K562 (cell line): ENCODE results near the gene ZNF672. TPM values are rescaled to one million over a fixed set of nuclear protein-coding genes. Genes with fewer than 3 reads are reported as not detected.
A peak's percentile ranks its signal among the peaks of the same experiment; 100 is the strongest.

Experiments
- ETS2 ChIP-seq: IDR thresholded peaks from 2 replicates; pipeline ENCODE4 v1.6.1; 2016; ENCODE audit warnings: borderline replicate concordance, missing genetic modification characterization, mild to moderate bottlenecking, moderate library complexity, missing compliant biosample characterization; ENCODE audit not compliant: poor library complexity, severe bottlenecking
- FOSL1 ChIP-seq: fragments of 200-800 bp; sonication (Bioruptor generic); conservative IDR thresholded peaks from 2 replicates; pipeline ENCODE4 v1.6.1; 2016; ENCODE audit warnings: missing genetic modification characterization, missing compliant biosample characterization
- HNRNPK ChIP-seq: fragments of 200-400 bp; formaldehyde crosslinking; IDR thresholded peaks from one replicate; pipeline ENCODE4 v1.6.1; 2018; ENCODE audit warnings: mild to moderate bottlenecking, low read depth, low read length; ENCODE audit not compliant: poor library complexity, severe bottlenecking
- KDM1A ChIP-seq, 2 experiments: fragments of 450-650 bp; IDR thresholded peaks; 2 replicates each; pipeline ENCODE4 v1.6.1; 2016; ENCODE audit warnings: mild to moderate bottlenecking in 2 of 2
- PBX2 ChIP-seq, 2 experiments: IDR thresholded peaks in 1 of 2; conservative IDR thresholded peaks in 1 of 2; 2 replicates each; pipeline ENCODE4 v1.6.1; 2016; ENCODE audit warnings: low read depth in 2 of 2, mild to moderate bottlenecking in 1 of 2, missing compliant biosample characterization in 1 of 2, missing genetic modification characterization in 1 of 2, moderate library complexity in 1 of 2
- PKNOX1 ChIP-seq: fragments of 450-650 bp; IDR thresholded peaks from 2 replicates; pipeline ENCODE4 v1.6.1; 2016
- RBFOX2 ChIP-seq: fragments of 200-400 bp; formaldehyde crosslinking; IDR thresholded peaks from 2 replicates; pipeline ENCODE4 v1.6.1; 2017; ENCODE audit warnings: low read depth, mild to moderate bottlenecking, low read length, moderate library complexity
- STAG1 ChIP-seq: sonication (generic); formaldehyde crosslinking; IDR thresholded peaks from 2 replicates; pipeline ENCODE4 v1.5.0; 2020; ENCODE audit warnings: missing genetic modification reagents, borderline replicate concordance
- TCF3 ChIP-seq: sonication (generic); formaldehyde crosslinking; IDR thresholded peaks from 2 replicates; pipeline ENCODE4 v1.4.0; 2020; ENCODE audit warnings: mild to moderate bottlenecking, missing genetic modification reagents
- ZBTB11 ChIP-seq, 3 experiments: fragments of 200-800 bp in 1 of 3; fragments of 250-450 bp in 1 of 3; fragments of 450-650 bp in 1 of 3; sonication (Bioruptor Pico) in 1 of 3; sonication (Bioruptor generic) in 1 of 3; formaldehyde crosslinking in 1 of 3; IDR thresholded peaks; 2 replicates each; pipeline versions ENCODE4 v1.6.1 to v1.8.0; 2016 to 2022; ENCODE audit warnings: mild to moderate bottlenecking in 2 of 3, missing genetic modification characterization in 2 of 3, missing compliant biosample characterization in 1 of 3, moderate library complexity in 1 of 3
- ZNF143 ChIP-seq: sonication (generic); formaldehyde crosslinking; IDR thresholded peaks from 2 replicates; pipeline ENCODE4 v1.9.0; 2022; ENCODE audit warnings: mild to moderate bottlenecking, missing genetic modification reagents
- ZNF785 ChIP-seq: fragments of 250-450 bp; sonication (Bioruptor Pico); IDR thresholded peaks from 2 replicates; pipeline ENCODE4 v1.4.0; 2020; ENCODE audit warnings: mild to moderate bottlenecking
- polyA plus RNA-seq, 8 experiments: library from polyadenylated mRNA; depleted of rRNA in 4 of 8; stranded (reverse) in 5 of 8; unstranded in 3 of 8; fragments of >200 nt; fragmentation: Nextera tagmentation in 2 of 8; fragmentation: Illumina TruSeq in 1 of 8; extraction: Ambion mirVana in 2 of 8; extraction: Trizol in 1 of 8; gene quantifications; 2 replicates each; pipeline versions ENCODE4 v1.2.1 to v1.2.3, GENCODE V29; 2011 to 2014; ENCODE audit warnings: inconsistent platforms in 1 of 8, missing spikeins in 1 of 8
- total RNA-seq, 7 experiments: library from RNA; depleted of rRNA in 6 of 7; stranded (reverse); fragments of >200 nt in 6 of 7; fragmentation: Illumina TruSeq in 2 of 7; extraction: Trizol in 2 of 7; gene quantifications; 2 replicates each; pipeline versions ENCODE4 v1.2.1 to v1.2.3, GENCODE V29; 2011 to 2021; ENCODE audit warnings: low replicate concordance in 1 of 7

Gene ZNF672
- total and polyA plus RNA-seq, 9 of the 15 experiments (the other 6 are each of a cell fraction or from before 2014, with no cell fraction given) = 1.9 to 57.9 (median 24.1) TPM

- TF ChIP-seq ZBTB11 (CRISPR knock-in tag; IDR thresholded peaks at IDR 0.05) = no peak
- peak; percentile 56 for TF ChIP-seq FOSL1 (tag)
- no peak for TF ChIP-seq RBFOX2
- no peak for TF ChIP-seq TCF3 (CRISPR knock-in tag)
- peak; percentile 87 for TF ChIP-seq PKNOX1
- TF ChIP-seq ZNF785 (CRISPR knock-in tag) = no peak
- no peak for TF ChIP-seq HNRNPK
- TF ChIP-seq ZNF143 (CRISPR knock-in tag) = no peak
- no peak for TF ChIP-seq PBX2 (CRISPR knock-in tag; IDR thresholded peaks at IDR 0.05; ENCODE audit: low read depth)
- peak; percentile 76 for TF ChIP-seq PBX2 (tag; conservative IDR thresholded peaks at IDR 0.05; ENCODE audit: low read depth)
- no peak for TF ChIP-seq STAG1
- TF ChIP-seq KDM1A (IDR thresholded peaks at IDR 0.05) = peak in 1 of 2 experiments; percentile 41; a peak in 1 of 4 replicates
- no peak for TF ChIP-seq ETS2 (tag)
These were observed 54.6 kb downstream of the ZNF672 start (continued) for GRCh38 chr1:248892590-248892989.
